Endodermal cell (in vitro differentiated cells): ENCODE data around the gene FAM210B. TPM values are rescaled to one million over a fixed set of nuclear protein-coding genes. Genes with fewer than 3 reads are reported as not detected.

Source experiments
- DNase-seq: peaks from one replicate; pipeline ENCODE4 v3.0.0-alpha.2; 2017
- H3K27ac ChIP-seq: 2 replicates; pipeline ENCODE4 v1.5.1; 2013; ENCODE audit warnings: mild to moderate bottlenecking, low read depth, low read length, moderate library complexity
- H3K27me3 ChIP-seq: 2 replicates; pipeline ENCODE4 v1.6.1; 2013; ENCODE audit warnings: mild to moderate bottlenecking, low read length, moderate library complexity; ENCODE audit not compliant: insufficient read depth, control insufficient read depth, poor library complexity, severe bottlenecking
- H3K36me3 ChIP-seq: 2 replicates; pipeline ENCODE4 v1.7.0; 2013; ENCODE audit warnings: mild to moderate bottlenecking, low read length, moderate library complexity; ENCODE audit not compliant: control insufficient read depth, insufficient read depth
- H3K4me1 ChIP-seq: one replicate; pipeline ENCODE4 v1.7.0; 2013; ENCODE audit warnings: low read length; ENCODE audit not compliant: control insufficient read depth, insufficient read depth
- H3K4me3 ChIP-seq: 2 replicates; pipeline ENCODE4 v1.5.1; 2013; ENCODE audit warnings: mild to moderate bottlenecking, low read length, moderate library complexity
- H3K9ac ChIP-seq: 2 replicates; pipeline ENCODE4 v1.6.1; 2013; ENCODE audit warnings: mild to moderate bottlenecking, low read length, moderate library complexity; ENCODE audit not compliant: poor library complexity, severe bottlenecking; ENCODE audit errors: extremely low read depth
- H3K9me3 ChIP-seq: 2 replicates; pipeline ENCODE4 v1.6.1; 2013; ENCODE audit warnings: mild to moderate bottlenecking, low read length, moderate library complexity; ENCODE audit not compliant: control insufficient read depth
- H3K27ac Mint-ChIP-seq: 2 replicates; pipeline ENCODE4 v1.8.0; 2020; ENCODE audit warnings: mixed read lengths
- H3K27me3 Mint-ChIP-seq: 2 replicates; pipeline ENCODE4 v1.8.0; 2021; ENCODE audit warnings: mild to moderate bottlenecking, mixed read lengths; ENCODE audit not compliant: insufficient read depth
- H3K36me3 Mint-ChIP-seq: 2 replicates; pipeline ENCODE4 v1.8.0; 2020; ENCODE audit warnings: low read depth, mixed read lengths
- H3K4me1 Mint-ChIP-seq: 2 replicates; pipeline ENCODE4 v1.8.0; 2020; ENCODE audit warnings: mixed read lengths
- H3K4me3 Mint-ChIP-seq: 2 replicates; pipeline ENCODE4 v1.8.0; 2020; ENCODE audit warnings: mild to moderate bottlenecking, moderate library complexity, mixed read lengths
- H3K9me3 Mint-ChIP-seq: 2 replicates; pipeline ENCODE4 v1.8.0; 2020; ENCODE audit warnings: mild to moderate bottlenecking, mixed read lengths
- CTCF ChIP-seq: fragments of 200-600 bp; sonication (generic); conservative IDR thresholded peaks from 2 replicates; pipeline ENCODE4 v1.5.0; 2021; ENCODE audit warnings: antibody characterized with exemption, mild to moderate bottlenecking
- WGBS, 2 experiments: methylation state at CpG; one replicate each; pipeline versions ENCODE4 v1.1.5 to v1.1.7; 2013; ENCODE audit warnings: missing lambda C conversion rate in 2 of 2, mixed read lengths in 1 of 2; ENCODE audit not compliant: insufficient coverage in 1 of 2, insufficient read length in 1 of 2; 5-methylcytosine and 5-hydroxymethylcytosine counted together
- total RNA-seq, 2 donors: library from RNA; stranded (reverse); fragmentation: NEBNext Ultra II Directional in 1 of 2; extraction: Animal tissue kit (Norgen Biotek cat#: 25700) in 1 of 2; gene quantifications; 2 replicates in 1 of 2; 3 replicates in 1 of 2; pipeline ENCODE4 v1.2.1, GENCODE V29; 2021

The FAM210B gene
- total RNA-seq, 2 donors from 2014 or later = 16.8 to 34.1 TPM

- Mint-ChIP-seq H3K9me3 (no peaks in the 10 kb centered on the region), H3K4me1 (no peaks in the 10 kb centered on the region), H3K27ac (no peak overlapping the region), H3K4me3 (no peak overlapping the region), H3K27me3 (no peaks in the 10 kb centered on the region), H3K36me3 (peaks cover 62% of the 10 kb centered on the region)
- no peaks in the 10 kb centered on the region for H3K9me3 ChIP-seq
- no peak overlapping the region for H3K4me3 ChIP-seq
- H3K27ac ChIP-seq = no peak overlapping the region
- DNase-seq = no peak
- H3K36me3 ChIP-seq = peaks cover 94% of the 10 kb centered on the region
- H3K27me3 ChIP-seq = no peaks in the 10 kb centered on the region
- WGBS, 2 experiments = 90 to 100% methylated on average over 1 of the region's 1 CpG
- no peak for TF ChIP-seq CTCF
- H3K9ac ChIP-seq = no peak overlapping the region
- H3K4me1 ChIP-seq = no peaks in the 10 kb centered on the region
These were observed 14.1 kb downstream of the FAM210B start for GRCh38 chr20:56372850-56373249.

GRCh38 chr20:56373942-56374341, 15.2 kb downstream of the FAM210B start:
- DNase-seq = no peak
- H3K4me3 Mint-ChIP-seq = no peak overlapping the region
- no peaks in the 10 kb centered on the region for H3K9me3 Mint-ChIP-seq
- no peak for TF ChIP-seq CTCF
- Histone ChIP-seq H3K27ac (no peak overlapping the region), H3K4me3 (no peak overlapping the region), H3K4me1 (no peaks in the 10 kb centered on the region), H3K9me3 (no peaks in the 10 kb centered on the region), H3K9ac (no peak overlapping the region), H3K27me3 (no peaks in the 10 kb centered on the region), H3K36me3 (peaks cover 98% of the 10 kb centered on the region)
- no peaks in the 10 kb centered on the region for H3K4me1 Mint-ChIP-seq
- 86 to 100% methylated on average over 1 of the region's 1 CpG for WGBS, 2 experiments
- no peak overlapping the region for H3K27ac Mint-ChIP-seq
- H3K36me3 Mint-ChIP-seq = peaks cover 70% of the 10 kb centered on the region
- H3K27me3 Mint-ChIP-seq = no peaks in the 10 kb centered on the region

- Mint-ChIP-seq H3K4me3 (no peak overlapping the region), H3K27me3 (no peaks in the 10 kb centered on the region), H3K36me3 (peaks cover 70% of the 10 kb centered on the region), H3K4me1 (no peaks in the 10 kb centered on the region), H3K27ac (no peak overlapping the region), H3K9me3 (no peaks in the 10 kb centered on the region)
- Histone ChIP-seq H3K9me3 (no peaks in the 10 kb centered on the region), H3K27ac (no peak overlapping the region), H3K9ac (no peak overlapping the region), H3K4me1 (no peaks in the 10 kb centered on the region), H3K4me3 (no peak overlapping the region), H3K27me3 (no peaks in the 10 kb centered on the region), H3K36me3 (peaks cover 90% of the 10 kb centered on the region)
- no peak for TF ChIP-seq CTCF
- DNase-seq = no peak
- WGBS, 2 experiments = 94 to 100% methylated on average over 1 to 2 of the region's 2 CpGs
These were observed 17.6 kb downstream of the FAM210B start for GRCh38 chr20:56376331-56376730.
